ENCODE results near the gene NKAIN2.

- TF ChIP-seq CTCF (IDR thresholded peaks at IDR 0.05) (no peak), ZFX (IDR thresholded peaks at IDR 0.05; ENCODE audit: borderline replicate concordance) (no peak)
These were observed 420.1 kb downstream of the NKAIN2 start for GRCh38 chr6:124223611-124224345.

All from 22Rv1 (cell line).